Hepatocyte (in vitro differentiated cells): ENCODE results near the gene TRRAP. TPM values are rescaled to one million over a fixed set of nuclear protein-coding genes. Genes with fewer than 3 reads are reported as not detected.

Source experiments
- DNase-seq: peaks from one replicate; pipeline ENCODE4 v3.0.0-alpha.2; 2016; ENCODE audit warnings: low spot score
- H2AFZ ChIP-seq: fragments of 200-600 bp; sonication (generic); 2 replicates; pipeline ENCODE4 v1.6.0; 2016; ENCODE audit warnings: antibody characterized with exemption, mild to moderate bottlenecking
- H3K27ac ChIP-seq: fragments of 200-600 bp; sonication (generic); 2 replicates; pipeline ENCODE4 v1.5.1; 2016; ENCODE audit warnings: mild to moderate bottlenecking
- H3K27me3 ChIP-seq: fragments of 200-600 bp; sonication (generic); 2 replicates; pipeline ENCODE4 v1.6.1; 2016
- H3K36me3 ChIP-seq: fragments of 200-600 bp; sonication (generic); replicated peaks from 2 replicates; pipeline ENCODE4 v1.5.1; 2016; ENCODE audit warnings: low read depth; ENCODE audit not compliant: insufficient read depth
- H3K4me1 ChIP-seq: fragments of 200-600 bp; sonication (generic); 2 replicates; pipeline ENCODE4 v1.5.1; 2016; ENCODE audit warnings: mild to moderate bottlenecking, moderate library complexity; ENCODE audit not compliant: insufficient read depth
- H3K4me2 ChIP-seq: fragments of 200-600 bp; sonication (generic); 2 replicates; pipeline ENCODE4 v1.6.0; 2016
- H3K4me3 ChIP-seq: fragments of 200-600 bp; sonication (generic); 2 replicates; pipeline ENCODE4 v1.5.1; 2016; ENCODE audit warnings: mild to moderate bottlenecking
- H3K79me2 ChIP-seq: fragments of 200-600 bp; sonication (generic); 2 replicates; pipeline ENCODE4 v1.6.0; 2017; ENCODE audit warnings: mild to moderate bottlenecking
- H3K9me2 ChIP-seq: fragments of 200-600 bp; sonication (generic); replicated peaks from 2 replicates; pipeline ENCODE4 v1.6.0; 2017; ENCODE audit warnings: mild to moderate bottlenecking; ENCODE audit not compliant: insufficient read depth
- H3K9me3 ChIP-seq: fragments of 200-600 bp; sonication (generic); 2 replicates; pipeline ENCODE4 v1.5.1; 2016; ENCODE audit warnings: low read depth, mild to moderate bottlenecking
- H4K20me1 ChIP-seq: fragments of 200-600 bp; sonication (generic); 2 replicates; pipeline ENCODE4 v1.6.0; 2016; ENCODE audit warnings: mild to moderate bottlenecking; ENCODE audit not compliant: insufficient read depth, poor library complexity, severe bottlenecking
- EZH2 ChIP-seq: fragments of 200-600 bp; sonication (generic); IDR thresholded peaks from 2 replicates; pipeline ENCODE4 v1.6.1; 2016; ENCODE audit warnings: antibody characterized with exemption, mild to moderate bottlenecking, borderline replicate concordance
- EZH2phosphoT487 ChIP-seq: fragments of 200-600 bp; sonication (generic); IDR thresholded peaks from one replicate; pipeline ENCODE4 v1.6.1; 2018; ENCODE audit warnings: antibody characterized with exemption, mild to moderate bottlenecking, low read depth, moderate library complexity; ENCODE audit not compliant: unreplicated experiment, severe bottlenecking
- WGBS: methylation state at CpG from one replicate; pipeline ENCODE4 v1.1.6; 2016; ENCODE audit warnings: low lambda C conversion rate; ENCODE audit errors: missing lambda C conversion rate; 5-methylcytosine and 5-hydroxymethylcytosine counted together
- microRNA-seq: library from miRNA; unstranded; fragments of <30 nt; microRNA quantifications from one replicate; pipeline ENCODE4, GENCODE V29; 2017
- polyA plus RNA-seq: library from polyadenylated mRNA; unstranded; fragments of >200 nt; fragmentation: Nextera tagmentation; extraction: Ambion mirVana; gene quantifications from 2 replicates; pipeline ENCODE4 v1.2.1, GENCODE V29; 2016
- small RNA-seq: library from RNA; depleted of rRNA; stranded (forward); fragments of <200 nt; gene quantifications from one replicate; pipeline ENCODE3, GENCODE V24; 2014
- total RNA-seq: library from RNA; depleted of rRNA; stranded (reverse); fragments of >200 nt; gene quantifications from 2 replicates; pipeline ENCODE4 v1.2.3, GENCODE V29; 2014
- TF ChIP-seq, protein P1 (sequence below): fragments of 200-600 bp; sonication (generic); IDR thresholded peaks from 2 replicates; pipeline ENCODE4 v1.5.1; 2016; ENCODE audit warnings: antibody characterized with exemption, mild to moderate bottlenecking; ENCODE audit not compliant: poor library complexity

Gene TRRAP
- total and polyA plus RNA-seq, 2 experiments from 2014 or later: 6.1 to 25.1 TPM

DNA sequence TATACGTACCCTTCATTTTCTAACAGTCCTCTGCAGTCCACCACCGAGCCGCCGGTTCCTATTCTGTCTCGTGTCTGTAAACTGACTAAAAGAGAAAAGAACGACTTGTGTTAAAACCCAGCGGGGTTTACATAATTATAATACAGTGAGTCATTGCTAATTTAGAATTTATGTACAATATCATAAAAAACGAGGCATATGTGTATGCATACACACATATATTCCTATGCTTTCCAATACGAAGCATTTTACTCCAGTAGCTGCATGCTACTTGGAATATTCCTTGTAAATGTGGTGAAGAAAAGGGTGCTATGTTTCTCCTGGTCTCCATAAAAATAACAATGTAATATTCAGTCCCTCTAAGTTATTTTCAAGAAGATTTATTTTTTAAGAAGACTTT is 176.4 kb downstream of the TRRAP start:
- H3K27me3 ChIP-seq: no peaks in the 10 kb centered on the region
- no peaks in the 10 kb centered on the region for H3K9me3 ChIP-seq
- no peaks in the 10 kb centered on the region for H4K20me1 ChIP-seq
- H3K36me3 ChIP-seq: no peaks in the 10 kb centered on the region
- no peak overlapping the region for H3K4me3 ChIP-seq
- no peak overlapping the region for H2AFZ ChIP-seq
- no peak overlapping the region for H3K27ac ChIP-seq
- no peaks in the 10 kb centered on the region for H3K9me2 ChIP-seq
- no peak for TF ChIP-seq EZH2phosphoT487
- TF ChIP-seq, protein P1, sequence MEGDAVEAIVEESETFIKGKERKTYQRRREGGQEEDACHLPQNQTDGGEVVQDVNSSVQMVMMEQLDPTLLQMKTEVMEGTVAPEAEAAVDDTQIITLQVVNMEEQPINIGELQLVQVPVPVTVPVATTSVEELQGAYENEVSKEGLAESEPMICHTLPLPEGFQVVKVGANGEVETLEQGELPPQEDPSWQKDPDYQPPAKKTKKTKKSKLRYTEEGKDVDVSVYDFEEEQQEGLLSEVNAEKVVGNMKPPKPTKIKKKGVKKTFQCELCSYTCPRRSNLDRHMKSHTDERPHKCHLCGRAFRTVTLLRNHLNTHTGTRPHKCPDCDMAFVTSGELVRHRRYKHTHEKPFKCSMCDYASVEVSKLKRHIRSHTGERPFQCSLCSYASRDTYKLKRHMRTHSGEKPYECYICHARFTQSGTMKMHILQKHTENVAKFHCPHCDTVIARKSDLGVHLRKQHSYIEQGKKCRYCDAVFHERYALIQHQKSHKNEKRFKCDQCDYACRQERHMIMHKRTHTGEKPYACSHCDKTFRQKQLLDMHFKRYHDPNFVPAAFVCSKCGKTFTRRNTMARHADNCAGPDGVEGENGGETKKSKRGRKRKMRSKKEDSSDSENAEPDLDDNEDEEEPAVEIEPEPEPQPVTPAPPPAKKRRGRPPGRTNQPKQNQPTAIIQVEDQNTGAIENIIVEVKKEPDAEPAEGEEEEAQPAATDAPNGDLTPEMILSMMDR: no peak
- TF ChIP-seq EZH2: no peak
- 96% methylated on average over 9 of the region's 9 CpGs for WGBS
- no peaks in the 10 kb centered on the region for H3K4me1 ChIP-seq
- peaks cover 7% of the 10 kb centered on the region for H3K79me2 ChIP-seq
- H3K4me2 ChIP-seq: no peak overlapping the region
- DNase-seq: no peak

DNA sequence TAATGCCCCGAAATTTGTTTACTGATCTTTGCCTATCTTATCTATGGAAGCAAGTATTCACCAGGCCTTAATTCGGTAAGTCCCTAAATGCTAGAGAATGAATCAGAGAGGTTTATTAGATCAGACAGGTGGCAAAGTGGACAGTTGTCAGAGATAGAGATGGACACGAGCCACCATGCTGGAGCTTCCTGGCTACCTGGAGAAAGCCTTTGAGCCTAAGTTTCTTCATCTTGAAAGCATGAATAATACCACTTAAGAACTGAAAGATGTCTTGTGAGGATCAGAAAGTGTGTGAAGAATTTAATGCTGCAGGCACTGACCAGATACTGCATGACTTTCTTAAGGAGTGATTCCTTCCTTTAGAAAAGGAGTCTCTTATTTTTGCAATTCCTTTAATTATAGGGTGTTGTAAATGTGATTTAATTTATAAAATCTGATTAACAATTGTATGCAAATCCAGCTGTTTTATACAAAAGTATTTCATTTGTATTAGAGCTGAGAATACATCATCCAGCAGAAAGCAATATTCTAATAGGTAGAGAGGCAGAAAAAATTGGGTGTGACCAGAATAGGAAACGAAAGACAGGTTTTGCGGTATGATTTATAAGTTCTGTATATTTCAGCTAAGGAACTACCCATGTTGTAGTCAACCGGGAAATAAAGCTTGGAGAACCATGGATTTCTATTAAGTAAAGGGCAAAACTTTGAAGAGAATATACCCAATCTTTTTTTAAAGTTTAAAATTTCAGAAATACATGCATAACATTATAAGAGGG is 182.9 kb downstream of the TRRAP start:
- peaks cover 11% of the 10 kb centered on the region for H4K20me1 ChIP-seq
- no peaks in the 10 kb centered on the region for H3K36me3 ChIP-seq
- H3K9me3 ChIP-seq: no peaks in the 10 kb centered on the region
- TF ChIP-seq, protein P1: no peak
- H3K27ac ChIP-seq: no peak overlapping the region
- no peak overlapping the region for H3K4me3 ChIP-seq
- H3K79me2 ChIP-seq: peaks cover 47% of the 10 kb centered on the region
- H3K27me3 ChIP-seq: no peaks in the 10 kb centered on the region
- no peaks in the 10 kb centered on the region for H3K4me1 ChIP-seq
- no peak overlapping the region for H3K4me2 ChIP-seq
- no peak overlapping the region for H2AFZ ChIP-seq
- 79% methylated on average over 6 of the region's 6 CpGs for WGBS
- H3K9me2 ChIP-seq: no peaks in the 10 kb centered on the region
- no peak for DNase-seq

Small RNAs within 50 kb of the gene (microRNA-seq; reads per million reads assigned to microRNA genes)
- gene MIR3609: 3.6 reads per million

Small RNAs within 50 kb of the gene (small RNA-seq; reads per million reads assigned to genes)
- 667 reads per million, percentile 99 among the genes with 10 or more reads in this experiment for gene MIR3609

Other genes starting within 250 kb of the TRRAP start
- gene TMEM130, start 8.5 kb upstream of the TRRAP start, total RNA-seq: 0.90 and 1.4 TPM in 2 replicates
- 0.33 and 3.3 TPM in 2 replicates for gene TMEM130, start 8.5 kb upstream of the TRRAP start, polyA plus RNA-seq